ENCODE results near the gene PXMP2. TPM values are rescaled to one million over a fixed set of nuclear protein-coding genes. Genes with fewer than 3 reads are reported as not detected.

PXMP2 gene
- total RNA-seq, 1 experiment from 2014 or later, result 39.9 TPM

DNA sequence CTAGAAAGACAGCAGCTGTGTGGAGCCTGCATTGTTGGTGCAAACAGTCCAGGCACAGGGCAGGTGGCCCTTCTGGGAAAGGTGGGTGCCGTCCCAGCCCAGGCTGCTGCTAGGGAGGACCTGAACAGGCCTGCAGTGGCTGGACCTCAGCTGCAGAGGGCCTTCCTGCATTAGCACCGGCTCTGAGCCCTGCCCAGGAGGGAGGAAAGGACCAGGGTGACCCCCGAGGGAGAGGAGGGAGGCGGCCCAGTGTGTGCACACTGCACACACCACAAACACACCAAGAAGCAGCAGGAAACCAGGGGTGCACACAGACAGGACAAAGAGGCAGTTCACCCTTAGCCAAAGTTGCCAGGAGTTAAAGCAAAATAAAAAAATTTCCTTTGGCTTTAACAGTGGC is 15.3 kb downstream of the PXMP2 start:
- Histone ChIP-seq H3K36me3 (ENCODE audit: control insufficient read depth, insufficient read depth, low read length) (no peaks in the 10 kb centered on the region), H3K4me1 (no peaks in the 10 kb centered on the region), H3K27me3 (replicated peaks; ENCODE audit: control insufficient read depth, insufficient read depth, low read length) (no peaks in the 10 kb centered on the region), H3K9me3 (no peaks in the 10 kb centered on the region), H3K4me3 (ENCODE audit: low read depth, low read length) (no peak overlapping the region)
- Mint-ChIP-seq H3K36me3 (ENCODE audit: insufficient read depth, unreplicated experiment) (peaks cover 67% of the 10 kb centered on the region), H3K9me3 (ENCODE audit: unreplicated experiment) (no peaks in the 10 kb centered on the region), H3K4me3 (ENCODE audit: unreplicated experiment) (no peak overlapping the region), H3K27me3 (ENCODE audit: insufficient read depth, unreplicated experiment) (no peaks in the 10 kb centered on the region), H3K27ac (ENCODE audit: unreplicated experiment) (no peak overlapping the region), H3K4me1 (ENCODE audit: low read depth, unreplicated experiment) (peaks cover 6% of the 10 kb centered on the region)
- ChIA-PET POLR2A (no interaction called here), CTCF (no interaction called here)
- TF ChIP-seq, protein P1, sequence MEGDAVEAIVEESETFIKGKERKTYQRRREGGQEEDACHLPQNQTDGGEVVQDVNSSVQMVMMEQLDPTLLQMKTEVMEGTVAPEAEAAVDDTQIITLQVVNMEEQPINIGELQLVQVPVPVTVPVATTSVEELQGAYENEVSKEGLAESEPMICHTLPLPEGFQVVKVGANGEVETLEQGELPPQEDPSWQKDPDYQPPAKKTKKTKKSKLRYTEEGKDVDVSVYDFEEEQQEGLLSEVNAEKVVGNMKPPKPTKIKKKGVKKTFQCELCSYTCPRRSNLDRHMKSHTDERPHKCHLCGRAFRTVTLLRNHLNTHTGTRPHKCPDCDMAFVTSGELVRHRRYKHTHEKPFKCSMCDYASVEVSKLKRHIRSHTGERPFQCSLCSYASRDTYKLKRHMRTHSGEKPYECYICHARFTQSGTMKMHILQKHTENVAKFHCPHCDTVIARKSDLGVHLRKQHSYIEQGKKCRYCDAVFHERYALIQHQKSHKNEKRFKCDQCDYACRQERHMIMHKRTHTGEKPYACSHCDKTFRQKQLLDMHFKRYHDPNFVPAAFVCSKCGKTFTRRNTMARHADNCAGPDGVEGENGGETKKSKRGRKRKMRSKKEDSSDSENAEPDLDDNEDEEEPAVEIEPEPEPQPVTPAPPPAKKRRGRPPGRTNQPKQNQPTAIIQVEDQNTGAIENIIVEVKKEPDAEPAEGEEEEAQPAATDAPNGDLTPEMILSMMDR (IDR thresholded peaks at IDR 0.05; ENCODE audit: insufficient read depth in 1 of 2, low read depth in 1 of 2, low read length in 1 of 2, severe bottlenecking in 1 of 2, unreplicated experiment in 1 of 2), result no peak
- intact Hi-C loops (cut with micrococcal nuclease; ENCODE audit: unreplicated experiment), result no loop called here
- DNase-seq, result no peak
- no TSS peak for BruUV-seq (replicated peaks)

DNA sequence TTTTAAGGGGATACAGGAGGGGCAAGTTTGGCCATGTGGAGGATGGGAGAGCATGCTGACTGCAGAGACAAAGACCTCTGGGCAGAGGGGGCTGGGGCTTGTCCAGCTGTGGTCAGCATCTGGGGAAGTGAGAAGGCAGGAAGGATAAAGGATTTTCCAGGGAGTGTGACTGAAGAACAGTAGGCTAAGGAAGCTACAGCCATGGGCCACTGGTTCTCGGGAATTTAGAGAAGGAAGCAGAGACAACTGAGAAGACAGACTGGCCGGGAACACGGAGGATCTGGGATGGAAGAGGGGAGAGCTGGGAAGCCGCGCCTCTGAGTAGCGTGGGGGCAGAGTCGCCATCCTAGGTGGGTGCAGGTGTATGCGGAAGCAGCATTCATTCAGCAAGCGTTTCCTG is 16.3 kb downstream of the PXMP2 start:
- Histone ChIP-seq H3K36me3 (ENCODE audit: control insufficient read depth, insufficient read depth, low read length) (no peaks in the 10 kb centered on the region; the same call in 1 of the 2 replicates), H3K9me3 (no peaks in the 10 kb centered on the region), H3K27me3 (replicated peaks; ENCODE audit: control insufficient read depth, insufficient read depth, low read length) (no peaks in the 10 kb centered on the region), H3K4me1 (no peaks in the 10 kb centered on the region), H3K4me3 (ENCODE audit: low read depth, low read length) (no peak overlapping the region)
- CTCF ChIA-PET, result interaction anchor here (0.8 kb wide), 1 partner anchor 18 kb away, joined by 4 read pairs; no protein-coding TSS in a partner anchor
- TF ChIP-seq, protein P1 (IDR thresholded peaks at IDR 0.05; ENCODE audit: insufficient read depth in 1 of 2, low read depth in 1 of 2, low read length in 1 of 2, severe bottlenecking in 1 of 2, unreplicated experiment in 1 of 2), result no peak
- Mint-ChIP-seq H3K36me3 (ENCODE audit: insufficient read depth, unreplicated experiment) (peaks cover 63% of the 10 kb centered on the region), H3K27ac (ENCODE audit: unreplicated experiment) (peak overlapping the region; percentile 7), H3K27me3 (ENCODE audit: insufficient read depth, unreplicated experiment) (no peaks in the 10 kb centered on the region), H3K4me1 (ENCODE audit: low read depth, unreplicated experiment) (peaks cover 6% of the 10 kb centered on the region), H3K9me3 (ENCODE audit: unreplicated experiment) (no peaks in the 10 kb centered on the region), H3K4me3 (ENCODE audit: unreplicated experiment) (no peak overlapping the region)
- POLR2A ChIA-PET, result no interaction called here
- no TSS peak for BruUV-seq (replicated peaks)
- no peak for DNase-seq
- intact Hi-C loops (cut with micrococcal nuclease; ENCODE audit: unreplicated experiment), result no loop called here

DNA sequence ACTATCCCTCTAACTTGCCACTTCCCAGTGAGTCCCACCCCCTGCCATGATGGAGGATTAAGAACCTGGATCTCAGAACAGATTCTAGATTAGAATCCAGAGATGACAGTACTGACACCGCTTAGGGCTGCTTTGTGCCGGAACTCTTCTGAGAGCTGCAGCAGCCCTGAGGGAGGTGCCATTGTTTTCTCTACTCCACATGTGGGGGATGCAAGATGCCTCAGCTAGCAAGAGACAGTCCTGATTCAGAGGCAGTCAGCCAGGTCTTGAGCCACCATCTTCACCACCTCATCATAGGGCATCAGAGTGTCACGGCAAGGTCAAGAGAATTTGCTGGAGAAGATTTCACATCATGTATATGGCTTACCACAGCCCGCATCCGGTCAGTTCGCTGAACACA is 19.9 kb downstream of the PXMP2 start:
- Mint-ChIP-seq H3K9me3 (ENCODE audit: unreplicated experiment) (no peaks in the 10 kb centered on the region), H3K27me3 (ENCODE audit: insufficient read depth, unreplicated experiment) (no peaks in the 10 kb centered on the region), H3K4me1 (ENCODE audit: low read depth, unreplicated experiment) (peaks cover 6% of the 10 kb centered on the region), H3K36me3 (ENCODE audit: insufficient read depth, unreplicated experiment) (peaks cover 46% of the 10 kb centered on the region), H3K27ac (ENCODE audit: unreplicated experiment) (no peak overlapping the region), H3K4me3 (ENCODE audit: unreplicated experiment) (no peak overlapping the region)
- POLR2A ChIA-PET, result no interaction called here
- no peak for DNase-seq
- no TSS peak for BruUV-seq (replicated peaks)
- no peaks in the 10 kb centered on the region; the same call in 1 of the 2 replicates for H3K36me3 ChIP-seq (ENCODE audit: control insufficient read depth, insufficient read depth, low read length)
- TF ChIP-seq, protein P1 (IDR thresholded peaks at IDR 0.05; ENCODE audit: insufficient read depth in 1 of 2, low read depth in 1 of 2, low read length in 1 of 2, severe bottlenecking in 1 of 2, unreplicated experiment in 1 of 2), result no peak
- no peaks in the 10 kb centered on the region for H3K9me3 ChIP-seq
- H3K27me3 ChIP-seq (replicated peaks; ENCODE audit: control insufficient read depth, insufficient read depth, low read length), result no peaks in the 10 kb centered on the region
- intact Hi-C loops (cut with micrococcal nuclease; ENCODE audit: unreplicated experiment), result no loop called here
- no peak overlapping the region for H3K4me3 ChIP-seq (ENCODE audit: low read depth, low read length)
- CTCF ChIA-PET, result no interaction called here
- no peaks in the 10 kb centered on the region for H3K4me1 ChIP-seq
